ENCODE results near the gene NRSN1.

GRCh38 chr6:24107294-24107693, 18.7 kb upstream of the NRSN1 start:
- TF ChIP-seq ZNF707 (tag by site-specific recombination; IDR thresholded peaks at IDR 0.05) (no peak), CTCF (tag by site-specific recombination; IDR thresholded peaks at IDR 0.05) (no peak), ZNF132 (tag by site-specific recombination; IDR thresholded peaks at IDR 0.05; ENCODE audit: borderline replicate concordance) (no peak), SETDB1 (IDR thresholded peaks at IDR 0.05; ENCODE audit: insufficient read length, low read length) (no peak), MYNN (tag by site-specific recombination; IDR thresholded peaks at IDR 0.05; ENCODE audit: borderline replicate concordance) (no peak)

All from HEK293 (cell line).